BE2C (cell line): ENCODE data around the gene CAPN11.

ENCODE experiments used
- DNase-seq: peaks from one replicate; pipeline ENCODE4 v3.0.0-alpha.2; 2020
- H3K27me3 ChIP-seq: fragments of 250-450 bp; sonication (Bioruptor Pico); 2 replicates; pipeline ENCODE4 v1.5.1; 2020; ENCODE audit warnings: mild to moderate bottlenecking
- H3K36me3 ChIP-seq: fragments of 250-450 bp; sonication (Bioruptor Pico); 2 replicates; pipeline ENCODE4 v1.5.1; 2020; ENCODE audit warnings: mild to moderate bottlenecking
- H3K4me1 ChIP-seq: fragments of 250-450 bp; sonication (Bioruptor Pico); 2 replicates; pipeline ENCODE4 v1.5.1; 2020
- H3K4me3 ChIP-seq: 2 replicates; pipeline ENCODE4 v1.5.1; 2011; ENCODE audit warnings: low read depth, low read length
- H3K9me3 ChIP-seq: fragments of 250-450 bp; sonication (Bioruptor Pico); 2 replicates; pipeline ENCODE4 v1.5.1; 2020
- CTCF ChIP-seq: IDR thresholded peaks from 2 replicates; pipeline ENCODE4 v1.5.1; 2012; ENCODE audit warnings: mild to moderate bottlenecking, low read depth, low read length

CAPN11 gene

GRCh38 chr6:44166591-44167184 lies 8.1 kb downstream of the CAPN11 start:
- no peaks in the 10 kb centered on the region for H3K27me3 ChIP-seq
- TF ChIP-seq CTCF = no peak
- no peak for DNase-seq
- no peaks in the 10 kb centered on the region for H3K36me3 ChIP-seq
- peaks cover 5% of the 10 kb centered on the region for H3K4me1 ChIP-seq
- no peaks in the 10 kb centered on the region for H3K9me3 ChIP-seq
- H3K4me3 ChIP-seq = no peak overlapping the region

- H3K4me3 ChIP-seq = no peak overlapping the region
- H3K36me3 ChIP-seq = no peaks in the 10 kb centered on the region
- no peaks in the 10 kb centered on the region for H3K27me3 ChIP-seq
- H3K4me1 ChIP-seq = no peaks in the 10 kb centered on the region
- no peak for DNase-seq
- H3K9me3 ChIP-seq = no peaks in the 10 kb centered on the region
- TF ChIP-seq CTCF = no peak
Measured at GRCh38 chr6:44167567-44167966, 8.9 kb downstream of the CAPN11 start.

- no peak overlapping the region for H3K4me3 ChIP-seq
- DNase-seq = no peak
- no peaks in the 10 kb centered on the region for H3K36me3 ChIP-seq
- H3K9me3 ChIP-seq = no peaks in the 10 kb centered on the region
- TF ChIP-seq CTCF = no peak
- H3K4me1 ChIP-seq = no peaks in the 10 kb centered on the region
- no peaks in the 10 kb centered on the region for H3K27me3 ChIP-seq
Measured at GRCh38 chr6:44169154-44169553, 10.5 kb downstream of the CAPN11 start.

- no peak for DNase-seq
- TF ChIP-seq CTCF = no peak
- H3K9me3 ChIP-seq = no peaks in the 10 kb centered on the region
- no peaks in the 10 kb centered on the region for H3K27me3 ChIP-seq
- no peak overlapping the region for H3K4me3 ChIP-seq
- no peaks in the 10 kb centered on the region for H3K4me1 ChIP-seq
- H3K36me3 ChIP-seq = no peaks in the 10 kb centered on the region
Measured at GRCh38 chr6:44169886-44170570, 11.4 kb downstream of the CAPN11 start.

- no peak for TF ChIP-seq CTCF
- Histone ChIP-seq H3K9me3 (no peaks in the 10 kb centered on the region), H3K4me3 (no peak overlapping the region), H3K36me3 (no peaks in the 10 kb centered on the region), H3K4me1 (no peaks in the 10 kb centered on the region), H3K27me3 (no peaks in the 10 kb centered on the region)
- no peak for DNase-seq
Measured at GRCh38 chr6:44171899-44172546, 13.4 kb downstream of the CAPN11 start.
